Smooth muscle cell (in vitro differentiated cells): ENCODE data around the gene MTMR6. TPM values are rescaled to one million over a fixed set of nuclear protein-coding genes. Genes with fewer than 3 reads are reported as not detected.

ENCODE experiments used
- DNase-seq: peaks from one replicate; lab custom pipeline; 2025; ENCODE audit not compliant: unreplicated experiment; lab: John Stamatoyannopoulos, UW
- H2AFZ ChIP-seq: fragments of 200-600 bp; sonication (generic); 2 replicates; pipeline ENCODE4 v1.6.0; 2016; ENCODE audit warnings: antibody characterized with exemption, low read depth, mild to moderate bottlenecking
- H3F3A ChIP-seq: fragments of 200-600 bp; sonication (generic); 2 replicates; pipeline ENCODE4 v1.6.0; 2017; ENCODE audit warnings: antibody characterized with exemption, low read depth
- H3K27ac ChIP-seq: fragments of 200-600 bp; sonication (generic); 2 replicates; pipeline ENCODE4 v1.5.1; 2016; ENCODE audit warnings: low read depth, mild to moderate bottlenecking
- H3K27me3 ChIP-seq: fragments of 200-600 bp; sonication (generic); 2 replicates; pipeline ENCODE4 v1.6.1; 2016; ENCODE audit warnings: low read depth, mild to moderate bottlenecking
- H3K36me3 ChIP-seq: fragments of 200-600 bp; sonication (generic); 2 replicates; pipeline ENCODE4 v1.5.1; 2016; ENCODE audit warnings: low read depth
- H3K4me1 ChIP-seq: fragments of 200-600 bp; sonication (generic); 2 replicates; pipeline ENCODE4 v1.5.1; 2016; ENCODE audit warnings: low read depth
- H3K4me2 ChIP-seq: fragments of 200-600 bp; sonication (generic); 2 replicates; pipeline ENCODE4 v1.6.0; 2016; ENCODE audit warnings: mild to moderate bottlenecking
- H3K4me3 ChIP-seq: fragments of 200-600 bp; sonication (generic); 2 replicates; pipeline ENCODE4 v1.5.1; 2016; ENCODE audit warnings: mild to moderate bottlenecking
- H3K79me2 ChIP-seq: fragments of 200-600 bp; sonication (generic); 2 replicates; pipeline ENCODE4 v1.6.0; 2016; ENCODE audit warnings: low read depth, mild to moderate bottlenecking
- H3K9ac ChIP-seq: fragments of 200-600 bp; sonication (generic); 2 replicates; pipeline ENCODE4 v1.6.0; 2016; ENCODE audit warnings: low read depth
- H3K9me3 ChIP-seq: fragments of 200-600 bp; sonication (generic); replicated peaks from 2 replicates; pipeline ENCODE4 v1.5.1; 2016; ENCODE audit warnings: low read depth
- H4K20me1 ChIP-seq: fragments of 200-600 bp; sonication (generic); 2 replicates; pipeline ENCODE4 v1.6.0; 2016; ENCODE audit warnings: low read depth
- CTCF ChIP-seq: fragments of 200-600 bp; sonication (generic); IDR thresholded peaks from 2 replicates; pipeline ENCODE4 v1.5.1; 2017; ENCODE audit warnings: borderline replicate concordance, mild to moderate bottlenecking, antibody characterized with exemption; ENCODE audit not compliant: insufficient read depth, poor library complexity, severe bottlenecking
- WGBS: methylation state at CpG from one replicate; pipeline ENCODE4 v1.1.7; 2016; ENCODE audit warnings: low lambda C conversion rate; 5-methylcytosine and 5-hydroxymethylcytosine counted together
- polyA plus RNA-seq: library from polyadenylated mRNA; unstranded; fragments of >200 nt; fragmentation: Nextera tagmentation; extraction: Ambion mirVana; gene quantifications from 2 replicates; pipeline ENCODE4 v1.2.1, GENCODE V29; 2016
- total RNA-seq: library from RNA; depleted of rRNA; stranded (reverse); fragments of >200 nt; gene quantifications from 2 replicates; pipeline ENCODE4 v1.2.3, GENCODE V29; 2014

MTMR6 gene
- total and polyA plus RNA-seq, 2 experiments from 2014 or later, result 15.1 to 35.4 TPM

- no peak for DNase-seq
- TF ChIP-seq CTCF, result no peak
- WGBS, result 95% methylated on average over 5 of the region's 5 CpGs
These were observed 55.8 kb downstream of the MTMR6 start for GRCh38 chr13:25231517-25231916.

GRCh38 chr13:25227690-25228089, 59.6 kb downstream of the MTMR6 start:
- Histone ChIP-seq H2AFZ (no peak overlapping the region), H3K79me2 (no peaks in the 10 kb centered on the region), H3K4me1 (no peaks in the 10 kb centered on the region), H3K4me2 (no peak overlapping the region), H3K9me3 (no peaks in the 10 kb centered on the region), H3K36me3 (no peaks in the 10 kb centered on the region), H3K9ac (no peak overlapping the region), H3K27me3 (no peaks in the 10 kb centered on the region), H4K20me1 (no peaks in the 10 kb centered on the region), H3F3A (no peaks in the 10 kb centered on the region), H3K4me3 (no peak overlapping the region), H3K27ac (no peak overlapping the region)
- 95% methylated on average over 15 of the region's 15 CpGs for WGBS
- no peak for DNase-seq
- no peak for TF ChIP-seq CTCF

More at GRCh38 chr13:25231517-25231916, 55.8 kb downstream of the MTMR6 start:
- H3K79me2 ChIP-seq, result no peaks in the 10 kb centered on the region
- no peak overlapping the region for H3K9ac ChIP-seq
- no peak overlapping the region for H3K27ac ChIP-seq
- H3K9me3 ChIP-seq, result no peaks in the 10 kb centered on the region
- no peaks in the 10 kb centered on the region for H3K4me1 ChIP-seq
- H3K4me2 ChIP-seq, result no peak overlapping the region
- no peaks in the 10 kb centered on the region for H3F3A ChIP-seq
- no peaks in the 10 kb centered on the region for H3K27me3 ChIP-seq
- no peaks in the 10 kb centered on the region for H4K20me1 ChIP-seq
- no peaks in the 10 kb centered on the region for H3K36me3 ChIP-seq
- no peak overlapping the region for H2AFZ ChIP-seq
- H3K4me3 ChIP-seq, result no peak overlapping the region

GRCh38 chr13:25225970-25226369, 61.3 kb downstream of the MTMR6 start:
- Histone ChIP-seq H3K9me3 (no peaks in the 10 kb centered on the region), H3K27me3 (no peaks in the 10 kb centered on the region), H3F3A (no peaks in the 10 kb centered on the region), H4K20me1 (no peaks in the 10 kb centered on the region), H3K79me2 (no peaks in the 10 kb centered on the region), H3K27ac (no peak overlapping the region), H3K9ac (no peak overlapping the region), H3K36me3 (no peaks in the 10 kb centered on the region), H3K4me1 (no peaks in the 10 kb centered on the region), H2AFZ (no peak overlapping the region), H3K4me3 (no peak overlapping the region), H3K4me2 (no peak overlapping the region)
- 94% methylated on average over 4 of the region's 4 CpGs for WGBS
- DNase-seq, result no peak
- TF ChIP-seq CTCF, result no peak

- Histone ChIP-seq H3K27me3 (no peaks in the 10 kb centered on the region), H3K9me3 (no peaks in the 10 kb centered on the region), H4K20me1 (no peaks in the 10 kb centered on the region), H3K4me1 (no peaks in the 10 kb centered on the region), H3K27ac (no peak overlapping the region), H3K4me3 (no peak overlapping the region), H3F3A (no peaks in the 10 kb centered on the region), H2AFZ (no peak overlapping the region), H3K36me3 (no peaks in the 10 kb centered on the region), H3K4me2 (no peak overlapping the region), H3K79me2 (no peaks in the 10 kb centered on the region), H3K9ac (no peak overlapping the region)
- 92% methylated on average over 9 of the region's 9 CpGs for WGBS
- no peak for TF ChIP-seq CTCF
- no peak for DNase-seq
These were observed 63.1 kb downstream of the MTMR6 start for GRCh38 chr13:25224151-25224550.
